Spleen (tissue), 11 donors: ENCODE results near the gene TLE5. TPM values are rescaled to one million over a fixed set of nuclear protein-coding genes. Genes with fewer than 3 reads are reported as not detected.

Experiments
- DNase-seq: peaks from one replicate; pipeline ENCODE4 v3.0.0-alpha.2; 2020
- H3K27ac ChIP-seq, 8 donors: fragments of 200-600 bp; sonication (generic) in 7 of 8; 1 replicate in 4 of 8; 2 replicates in 4 of 8; pipeline versions ENCODE4 v1.5.0 to v1.8.0; 2016 to 2021; ENCODE audit warnings: inconsistent platforms in 4 of 8, mild to moderate bottlenecking in 4 of 8, moderate library complexity in 1 of 8
- H3K27me3 ChIP-seq, 7 donors: fragments of 200-600 bp; sonication (generic) in 6 of 7; replicated peaks in 1 of 7; 1 replicate in 4 of 7; 2 replicates in 3 of 7; pipeline versions ENCODE4 v1.5.0 to v1.8.0; 2016 to 2021; ENCODE audit warnings: inconsistent platforms in 3 of 7, mild to moderate bottlenecking in 1 of 7
- H3K36me3 ChIP-seq, 6 donors: fragments of 200-600 bp; sonication (generic) in 5 of 6; 1 replicate in 4 of 6; 2 replicates in 2 of 6; pipeline versions ENCODE4 v1.5.0 to v1.8.0; 2016 to 2021; ENCODE audit warnings: inconsistent platforms in 2 of 6
- H3K4me1 ChIP-seq, 6 donors: fragments of 200-600 bp; sonication (generic) in 5 of 6; 1 replicate in 3 of 6; 2 replicates in 3 of 6; pipeline versions ENCODE4 v1.5.0 to v1.8.0; 2016 to 2021; ENCODE audit warnings: inconsistent platforms in 3 of 6
- H3K4me3 ChIP-seq, 8 donors: fragments of 200-600 bp; sonication (generic) in 7 of 8; 1 replicate in 4 of 8; 2 replicates in 4 of 8; pipeline versions ENCODE4 v1.5.0 to v1.8.0; 2016 to 2021; ENCODE audit warnings: inconsistent platforms in 4 of 8, mild to moderate bottlenecking in 4 of 8, moderate library complexity in 2 of 8
- H3K9me3 ChIP-seq, 8 donors: fragments of 200-600 bp; sonication (generic) in 7 of 8; 1 replicate in 4 of 8; 2 replicates in 4 of 8; pipeline versions ENCODE4 v1.5.0 to v1.8.0; 2016 to 2021; ENCODE audit warnings: inconsistent platforms in 4 of 8
- POLR2A ChIP-seq, 3 donors: fragments of 450-650 bp; IDR thresholded peaks; one replicate each; pipeline ENCODE4 v1.5.1; 2017; ENCODE audit warnings: antibody characterized with exemption in 3 of 3, mild to moderate bottlenecking in 1 of 3
- POLR2AphosphoS5 ChIP-seq, 3 donors: sonication (generic); formaldehyde crosslinking; IDR thresholded peaks; one replicate each; pipeline ENCODE4 v1.5.1; 2017; ENCODE audit warnings: antibody characterized with exemption in 3 of 3
- WGBS, 5 donors: extraction: QIAGEN DNeasy Blood & Tissue Kit in 3 of 5; methylation state at CpG; one replicate each; pipeline versions ENCODE4 v1.1.5 to v1.1.7; 2013 to 2018; 5-methylcytosine and 5-hydroxymethylcytosine counted together
- intact Hi-C: fragments of 100-400 bp; cut with DNase I; formaldehyde crosslinking; loops from one replicate; pipeline ENCODE4 v1.15.0; 2023; ENCODE audit warnings: low total_unique reads
- polyA plus RNA-seq, 3 donors: library from polyadenylated mRNA; stranded (reverse); fragments of 200-250 nt; gene quantifications; one replicate each; pipeline ENCODE4 v1.2.1, GENCODE V29; 2013
- total RNA-seq, 7 donors: library from RNA; depleted of rRNA in 3 of 7; stranded (reverse); fragments of >200 nt in 3 of 7; fragmentation: NEBNext Ultra II Directional in 4 of 7; extraction: Animal tissue kit (Norgen Biotek cat#: 25700) in 4 of 7; gene quantifications; one replicate each; pipeline versions ENCODE4 v1.1.0 to v1.2.1, GENCODE V29; 2016 to 2021
- TF ChIP-seq, protein P1 (sequence below), 11 experiments: fragments of 200-600 bp in 7 of 11; fragments of 450-650 bp in 4 of 11; sonication (generic) in 4 of 11; IDR thresholded peaks in 8 of 11; conservative IDR thresholded peaks in 3 of 11; 1 replicate in 7 of 11; 2 replicates in 4 of 11; pipeline versions ENCODE4 v1.4.0 to v1.8.0; 2016 to 2021; ENCODE audit warnings: antibody characterized with exemption in 11 of 11, inconsistent platforms in 4 of 11, mild to moderate bottlenecking in 1 of 11
- donor health status: healthy with polysubstance abuse.
- donor health status: DM: no; HTN: no; CAD: no; lungs with moderate emphysema.
- donor health status: DM: no; HTN: no; CAD: no.
- donor health status: Bipolar disorder and iron deficiency.
- donor health status: healthy.
- donor health status: DM: no; HTN: no; CAD: no.
- donor health status: DM: yes; HTN: yes; CAD: no.

The TLE5 gene
- total and polyA plus RNA-seq, 10 donors: 325 to 618 (median 435) TPM

DNA sequence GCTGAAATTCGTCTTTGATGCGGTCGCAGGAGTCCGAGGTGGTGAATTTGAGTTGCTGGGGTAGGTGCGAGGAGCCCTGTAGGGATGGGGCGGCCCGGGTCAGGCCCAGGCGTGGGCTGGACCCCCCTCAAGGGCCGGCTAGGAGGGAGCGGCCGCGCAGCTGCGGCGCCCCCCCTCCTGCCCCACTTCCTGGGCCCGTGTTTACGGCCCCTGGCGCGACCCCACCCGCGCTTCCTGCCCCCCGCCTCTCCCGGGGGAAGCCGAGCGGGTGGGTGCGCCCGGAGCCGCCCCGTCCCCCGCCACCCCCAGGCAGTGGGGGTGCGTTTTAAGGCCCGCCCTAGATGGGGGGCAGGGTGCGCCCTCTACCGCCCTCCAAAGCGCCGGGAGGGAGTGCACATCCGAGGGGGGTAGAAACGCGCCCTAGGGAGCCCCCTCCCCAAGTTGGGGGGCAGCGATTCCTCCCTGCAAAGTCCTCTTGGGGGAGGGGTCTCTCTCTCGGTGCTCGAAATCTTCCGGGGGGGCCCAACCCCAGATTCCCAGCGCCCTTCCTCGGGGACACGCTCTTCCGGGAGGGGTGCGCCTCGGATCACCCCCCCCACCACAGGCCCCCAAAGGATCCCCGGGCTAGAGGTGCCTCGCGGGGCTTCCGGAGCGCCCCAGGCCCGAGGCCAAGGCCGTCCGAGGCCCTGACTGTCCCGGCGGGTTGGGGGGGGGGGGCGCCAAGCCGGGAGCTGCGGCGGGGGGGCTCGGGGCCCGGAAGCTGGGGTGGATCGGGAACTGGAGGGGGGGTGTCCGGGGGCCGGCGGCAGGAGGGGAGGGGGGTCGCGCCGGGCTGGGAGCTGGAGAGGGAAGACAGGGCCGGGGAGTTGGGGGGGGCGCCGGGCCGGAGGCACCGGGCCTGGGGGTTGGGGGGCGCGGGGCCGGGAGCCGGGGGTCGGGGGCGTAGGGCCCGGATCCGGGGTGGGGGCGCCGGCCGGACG lies 823 bp downstream of the TLE5 start:
- H3K4me1 ChIP-seq: peaks cover 44 to 91% (median 79%) of the 10 kb centered on the region in 6 donors

DNA sequence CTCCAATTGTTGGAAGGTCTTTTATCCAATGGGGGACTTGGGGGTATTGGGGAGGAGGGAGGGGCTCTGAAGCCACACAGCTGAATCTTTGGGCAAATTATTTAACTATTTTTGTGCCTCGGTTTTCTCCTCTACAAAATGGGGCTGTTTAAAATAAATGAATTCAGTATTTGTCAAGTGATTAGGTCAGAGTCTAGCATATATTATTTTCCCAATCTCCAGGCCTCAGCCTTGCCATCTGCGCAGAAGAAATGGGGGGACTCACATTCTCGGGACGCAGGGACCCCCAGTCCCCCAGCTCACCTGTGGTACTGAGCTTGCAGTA lies 1.5 kb downstream of the TLE5 start:
- WGBS, 5 donors: 10 to 16% (median 14%) methylated on average over 4 of the region's 4 CpGs
- H3K36me3 ChIP-seq: peaks cover 10 to 51% (median 40%) of the 10 kb centered on the region in 6 donors
- TF ChIP-seq POLR2AphosphoS5 (IDR thresholded peaks at IDR 0.05) (no peak), POLR2A (IDR thresholded peaks at IDR 0.05) (no peak)
- TF ChIP-seq, protein P1, sequence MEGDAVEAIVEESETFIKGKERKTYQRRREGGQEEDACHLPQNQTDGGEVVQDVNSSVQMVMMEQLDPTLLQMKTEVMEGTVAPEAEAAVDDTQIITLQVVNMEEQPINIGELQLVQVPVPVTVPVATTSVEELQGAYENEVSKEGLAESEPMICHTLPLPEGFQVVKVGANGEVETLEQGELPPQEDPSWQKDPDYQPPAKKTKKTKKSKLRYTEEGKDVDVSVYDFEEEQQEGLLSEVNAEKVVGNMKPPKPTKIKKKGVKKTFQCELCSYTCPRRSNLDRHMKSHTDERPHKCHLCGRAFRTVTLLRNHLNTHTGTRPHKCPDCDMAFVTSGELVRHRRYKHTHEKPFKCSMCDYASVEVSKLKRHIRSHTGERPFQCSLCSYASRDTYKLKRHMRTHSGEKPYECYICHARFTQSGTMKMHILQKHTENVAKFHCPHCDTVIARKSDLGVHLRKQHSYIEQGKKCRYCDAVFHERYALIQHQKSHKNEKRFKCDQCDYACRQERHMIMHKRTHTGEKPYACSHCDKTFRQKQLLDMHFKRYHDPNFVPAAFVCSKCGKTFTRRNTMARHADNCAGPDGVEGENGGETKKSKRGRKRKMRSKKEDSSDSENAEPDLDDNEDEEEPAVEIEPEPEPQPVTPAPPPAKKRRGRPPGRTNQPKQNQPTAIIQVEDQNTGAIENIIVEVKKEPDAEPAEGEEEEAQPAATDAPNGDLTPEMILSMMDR (IDR thresholded peaks at IDR 0.05 in 8 of 11, conservative IDR thresholded peaks at IDR 0.05 in 3 of 11): no peak
- H3K4me1 ChIP-seq: peaks cover 45 to 91% (median 81%) of the 10 kb centered on the region in 6 donors
- peak overlapping the region; percentile 79 to 99 (median 96) for H3K27ac ChIP-seq
- DNase-seq: no peak
- H3K9me3 ChIP-seq: no peaks in the 10 kb centered on the region
- H3K27me3 ChIP-seq: no peaks in the 10 kb centered on the region
- intact Hi-C loops: no loop called here
- peak overlapping the region; percentile 66 to 93 (median 75) for H3K4me3 ChIP-seq

More for the DNA sequence above, 823 bp downstream of the TLE5 start:
- H3K9me3 ChIP-seq: no peaks in the 10 kb centered on the region
- H3K4me3 ChIP-seq: peak overlapping the region; percentile 66 to 93 (median 75)
- peak overlapping the region; percentile 79 to 99 (median 96) for H3K27ac ChIP-seq
- H3K36me3 ChIP-seq: peaks cover 10 to 44% (median 35%) of the 10 kb centered on the region in 6 donors
- intact Hi-C loops: no loop called here
- peak; percentile 83 to 90 (median 84) for TF ChIP-seq POLR2AphosphoS5 (IDR thresholded peaks at IDR 0.05)
- peak in 1 of 3 donors; percentile 39 for TF ChIP-seq POLR2A (IDR thresholded peaks at IDR 0.05)
- TF ChIP-seq, protein P1 (IDR thresholded peaks at IDR 0.05 in 8 of 11, conservative IDR thresholded peaks at IDR 0.05 in 3 of 11): peak in 9 of 11 experiments; percentile 25 to 65 (median 43)
- 0 to 2% (median 1%) methylated on average over 13 to 80 of the region's 88 CpGs for WGBS, 5 donors
- DNase-seq: peak; percentile 95
- no peaks in the 10 kb centered on the region for H3K27me3 ChIP-seq

GRCh38 chr19:3059653-3060052 lies 2.6 kb downstream of the TLE5 start:
- Histone ChIP-seq H3K36me3 (peaks cover 18 to 63% (median 51%) of the 10 kb centered on the region in 6 donors), H3K4me1 (peaks cover 51 to 91% (median 81%) of the 10 kb centered on the region in 6 donors), H3K27me3 (no peaks in the 10 kb centered on the region), H3K9me3 (no peaks in the 10 kb centered on the region), H3K27ac (peak overlapping the region in 7 of 8 donors; percentile 95 to 99 (median 96)), H3K4me3 (peak overlapping the region in 6 of 8 donors; percentile 73 to 93 (median 78))
- intact Hi-C loops: no loop called here
- TF ChIP-seq POLR2A (IDR thresholded peaks at IDR 0.05) (no peak), POLR2AphosphoS5 (IDR thresholded peaks at IDR 0.05) (peak in 2 of 3 donors; percentile 13 to 24)
- TF ChIP-seq, protein P1 (IDR thresholded peaks at IDR 0.05 in 8 of 11, conservative IDR thresholded peaks at IDR 0.05 in 3 of 11): no peak
- DNase-seq: no peak
- 68 to 81% (median 76%) methylated on average over 14 to 16 of the region's 16 CpGs for WGBS, 5 donors
